ENCODE measurements around the gene RLBP1.

- TF ChIP-seq CTCF (IDR thresholded peaks at IDR 0.05) (no peak), POLR2A (IDR thresholded peaks at IDR 0.05) (no peak)
These were observed 4.2 kb upstream of the RLBP1 start for GRCh38 chr15:89225588-89225987.

Measured in ovary (tissue), 3 donors.